Esophagus squamous epithelium (tissue), 5 donors: ENCODE results near the gene HSPB1. TPM values are rescaled to one million over a fixed set of nuclear protein-coding genes. Genes with fewer than 3 reads are reported as not detected.
"Not testable (repeated sequence)": the region's sequence is repeated elsewhere in the genome, so short reads cannot be mapped to it uniquely, and the experiment has no call there.

ENCODE experiments used
- DNase-seq: peaks from one replicate; lab custom pipeline; 2025; lab: John Stamatoyannopoulos, UW
- H3K27ac ChIP-seq, 4 donors: fragments of 200-600 bp; sonication (generic); one replicate each; pipeline ENCODE4 v1.5.1; 2016 to 2019; ENCODE audit warnings: mild to moderate bottlenecking in 1 of 4
- H3K27me3 ChIP-seq, 4 donors: fragments of 200-600 bp; sonication (generic); 1 replicate in 3 of 4; 2 replicates in 1 of 4; pipeline versions ENCODE4 v1.5.1 to v1.6.0; 2017 to 2021; ENCODE audit warnings: antibody characterized with exemption in 1 of 4
- H3K36me3 ChIP-seq, 3 donors: fragments of 200-600 bp; sonication (generic); one replicate each; pipeline ENCODE4 v1.5.1; 2016 to 2019
- H3K4me1 ChIP-seq, 3 donors: fragments of 200-600 bp; sonication (generic); one replicate each; pipeline ENCODE4 v1.5.1; 2017 to 2019
- H3K4me3 ChIP-seq, 4 donors: fragments of 200-600 bp; sonication (generic); 1 replicate in 3 of 4; 2 replicates in 1 of 4; pipeline ENCODE4 v1.5.1; 2016 to 2019; ENCODE audit warnings: mild to moderate bottlenecking in 2 of 4, moderate library complexity in 1 of 4
- H3K9me3 ChIP-seq, 3 donors: fragments of 200-600 bp; sonication (generic); one replicate each; pipeline ENCODE4 v1.5.1; 2016 to 2019
- POLR2A ChIP-seq, 4 donors: fragments of 450-650 bp; IDR thresholded peaks; one replicate each; pipeline ENCODE4 v1.6.1; 2017; ENCODE audit warnings: antibody characterized with exemption in 4 of 4, mild to moderate bottlenecking in 4 of 4, moderate library complexity in 3 of 4
- WGBS, 2 donors: methylation state at CpG; one replicate each; pipeline ENCODE4 v1.1.5; 2018; 5-methylcytosine and 5-hydroxymethylcytosine counted together
- intact Hi-C: fragments of 100-400 bp; cut with DNase I; formaldehyde crosslinking; loops from one replicate; pipeline ENCODE4 v1.15.0; 2022
- total RNA-seq, 4 donors: library from RNA; depleted of rRNA; stranded (reverse); fragments of >200 nt; gene quantifications; one replicate each; pipeline ENCODE4 v1.1.0, GENCODE V29; 2016
- TF ChIP-seq, protein P1 (sequence below), 6 experiments: fragments of 450-650 bp in 4 of 6; fragments of 200-600 bp in 2 of 6; sonication (generic) in 2 of 6; IDR thresholded peaks; one replicate each; pipeline ENCODE4 v1.5.1; 2016 to 2019; ENCODE audit warnings: antibody characterized with exemption in 6 of 6, mild to moderate bottlenecking in 4 of 6, moderate library complexity in 4 of 6
- donor health status: DM: yes; HTN: yes; CAD: no.

The HSPB1 gene
- total RNA-seq, 4 donors from 2014 or later = 2,415 to 6,888 (median 3,249) TPM

DNA sequence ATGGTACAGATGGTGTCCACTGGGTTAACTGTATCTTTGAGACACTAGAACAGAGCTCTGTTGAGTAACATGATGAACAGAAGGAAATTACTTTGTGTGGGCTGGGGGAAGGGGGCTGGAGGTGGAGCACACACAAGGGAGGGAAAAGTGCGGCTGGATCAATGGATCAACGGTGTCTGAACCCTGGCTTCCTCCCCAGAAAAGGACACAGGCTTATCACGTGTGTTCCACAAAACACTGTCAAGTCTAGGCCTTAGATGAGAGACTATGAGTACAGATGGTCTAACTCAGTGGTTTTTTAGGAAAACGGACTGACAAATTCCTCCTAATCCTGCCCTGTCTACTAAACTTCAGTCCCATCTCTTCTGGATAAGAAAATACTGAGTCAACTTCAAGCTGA lies 27.8 kb downstream of the HSPB1 start:
- WGBS, 2 donors = 51 to 70% methylated on average over 4 of the region's 4 CpGs
- DNase-seq = no peak
- H3K36me3 ChIP-seq = peaks cover 10 to 75% (median 19%) of the 10 kb centered on the region in 3 donors
- H3K9me3 ChIP-seq = no peaks in the 10 kb centered on the region
- H3K27me3 ChIP-seq = no peaks in the 10 kb centered on the region
- no peak for TF ChIP-seq POLR2A (IDR thresholded peaks at IDR 0.05)
- TF ChIP-seq, protein P1, sequence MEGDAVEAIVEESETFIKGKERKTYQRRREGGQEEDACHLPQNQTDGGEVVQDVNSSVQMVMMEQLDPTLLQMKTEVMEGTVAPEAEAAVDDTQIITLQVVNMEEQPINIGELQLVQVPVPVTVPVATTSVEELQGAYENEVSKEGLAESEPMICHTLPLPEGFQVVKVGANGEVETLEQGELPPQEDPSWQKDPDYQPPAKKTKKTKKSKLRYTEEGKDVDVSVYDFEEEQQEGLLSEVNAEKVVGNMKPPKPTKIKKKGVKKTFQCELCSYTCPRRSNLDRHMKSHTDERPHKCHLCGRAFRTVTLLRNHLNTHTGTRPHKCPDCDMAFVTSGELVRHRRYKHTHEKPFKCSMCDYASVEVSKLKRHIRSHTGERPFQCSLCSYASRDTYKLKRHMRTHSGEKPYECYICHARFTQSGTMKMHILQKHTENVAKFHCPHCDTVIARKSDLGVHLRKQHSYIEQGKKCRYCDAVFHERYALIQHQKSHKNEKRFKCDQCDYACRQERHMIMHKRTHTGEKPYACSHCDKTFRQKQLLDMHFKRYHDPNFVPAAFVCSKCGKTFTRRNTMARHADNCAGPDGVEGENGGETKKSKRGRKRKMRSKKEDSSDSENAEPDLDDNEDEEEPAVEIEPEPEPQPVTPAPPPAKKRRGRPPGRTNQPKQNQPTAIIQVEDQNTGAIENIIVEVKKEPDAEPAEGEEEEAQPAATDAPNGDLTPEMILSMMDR (IDR thresholded peaks at IDR 0.05) = no peak
- no peak overlapping the region for H3K27ac ChIP-seq
- no peak overlapping the region for H3K4me3 ChIP-seq
- intact Hi-C loops = no loop called here
- H3K4me1 ChIP-seq = peaks cover 0 to 66% (median 0%) of the 10 kb centered on the region in 3 donors

DNA sequence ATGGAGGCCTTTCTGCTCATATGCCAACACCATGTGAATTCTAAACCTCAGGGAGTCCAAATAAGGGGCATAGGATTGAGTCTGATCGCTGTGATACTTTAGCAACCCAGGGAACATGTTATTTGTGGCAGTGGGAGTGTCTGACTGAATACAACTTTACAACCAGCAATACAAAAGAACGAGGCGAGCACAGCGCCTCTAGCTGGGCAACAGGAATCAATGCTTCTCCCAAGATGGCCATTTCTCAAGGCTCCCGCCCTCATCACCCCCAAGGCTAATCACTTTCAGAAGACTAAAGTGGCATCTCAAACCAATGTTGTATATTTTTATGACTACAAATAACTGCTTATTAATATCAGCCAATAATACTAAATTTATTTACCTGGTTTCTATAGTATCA lies 28.2 kb downstream of the HSPB1 start:
- peaks cover 0 to 67% (median 0%) of the 10 kb centered on the region in 3 donors for H3K4me1 ChIP-seq

DNA sequence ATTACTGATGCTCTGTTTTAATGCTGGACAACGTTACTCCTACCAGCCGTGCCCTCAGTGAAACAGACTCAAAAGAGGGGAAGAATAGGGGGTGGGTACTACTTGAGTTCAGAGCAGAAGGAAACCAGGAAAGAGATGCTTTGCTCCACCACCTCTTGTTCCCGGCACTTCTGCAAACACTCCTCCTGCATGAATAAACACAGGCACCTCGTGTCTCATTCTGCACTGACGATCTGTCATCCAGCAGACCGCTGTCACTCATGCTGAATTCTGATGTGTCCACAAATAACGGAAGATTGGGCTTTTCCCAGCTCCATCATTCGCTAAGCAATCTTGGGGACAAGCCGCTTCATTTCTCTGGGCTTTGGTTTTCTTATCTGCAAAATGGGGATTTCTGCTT lies 29.6 kb downstream of the HSPB1 start:
- 51 to 69% methylated on average over 9 of the region's 9 CpGs for WGBS, 2 donors
- Histone ChIP-seq H3K36me3 (peaks cover 9 to 67% (median 10%) of the 10 kb centered on the region in 3 donors), H3K27ac (no peak overlapping the region), H3K4me1 (peaks cover 0 to 66% (median 0%) of the 10 kb centered on the region in 3 donors), H3K4me3 (no peak overlapping the region), H3K9me3 (no peaks in the 10 kb centered on the region), H3K27me3 (no peaks in the 10 kb centered on the region)
- DNase-seq = no peak
- intact Hi-C loops = no loop called here
- TF ChIP-seq, protein P1 (IDR thresholded peaks at IDR 0.05) = no peak
- TF ChIP-seq POLR2A (IDR thresholded peaks at IDR 0.05) = no peak

More for the DNA sequence above, 28.2 kb downstream of the HSPB1 start:
- intact Hi-C loops = no loop called here
- WGBS, 2 donors = 72 to 86% methylated on average over 5 of the region's 5 CpGs
- no peak for DNase-seq
- H3K27me3 ChIP-seq = no peaks in the 10 kb centered on the region
- H3K9me3 ChIP-seq = no peaks in the 10 kb centered on the region
- peaks cover 9 to 75% (median 15%) of the 10 kb centered on the region in 3 donors for H3K36me3 ChIP-seq
- H3K4me3 ChIP-seq = no peak overlapping the region
- H3K27ac ChIP-seq = no peak overlapping the region
- TF ChIP-seq, protein P1 (IDR thresholded peaks at IDR 0.05) = no peak
- no peak for TF ChIP-seq POLR2A (IDR thresholded peaks at IDR 0.05)

DNA sequence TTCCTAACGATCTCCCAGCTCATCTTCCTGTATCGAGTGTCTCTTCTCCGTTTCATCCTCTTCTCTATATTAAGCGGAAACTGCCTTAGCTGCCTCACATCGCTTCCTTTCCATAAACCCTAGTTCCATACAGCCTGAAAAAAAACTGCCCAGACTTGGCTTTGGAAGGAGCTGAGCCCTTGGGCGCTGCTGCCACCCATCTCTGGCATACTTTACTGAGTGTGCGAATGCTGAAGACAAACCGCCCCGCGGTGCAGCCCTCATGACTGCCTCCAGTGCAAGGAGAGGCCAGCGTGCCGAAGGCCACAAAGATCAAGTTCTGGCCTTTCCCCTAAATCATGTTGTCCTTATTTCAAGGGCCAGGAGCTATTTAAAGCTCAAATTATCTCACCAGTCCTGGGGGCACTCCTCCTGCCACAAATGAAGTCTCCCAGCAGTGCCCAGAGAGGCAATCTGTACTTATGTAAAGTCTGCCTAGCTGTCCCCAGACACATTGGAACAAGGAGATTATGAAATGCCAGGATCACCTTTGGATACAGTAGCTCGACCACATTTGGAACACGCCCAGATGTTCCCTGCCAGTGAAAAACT lies 31.1 kb downstream of the HSPB1 start:
- 62 to 68% methylated on average over 14 of the region's 14 CpGs for WGBS, 2 donors
- DNase-seq = no peak
- Histone ChIP-seq H3K27me3 (no peaks in the 10 kb centered on the region), H3K9me3 (no peaks in the 10 kb centered on the region), H3K4me3 (no peak overlapping the region), H3K4me1 (peaks cover 0 to 62% (median 3%) of the 10 kb centered on the region in 3 donors), H3K27ac (peak overlapping the region in 3 of 4 donors; percentile 2 to 36 (median 36)), H3K36me3 (peaks cover 9 to 62% (median 10%) of the 10 kb centered on the region in 3 donors)
- TF ChIP-seq POLR2A (IDR thresholded peaks at IDR 0.05) = no peak
- TF ChIP-seq, protein P1 (IDR thresholded peaks at IDR 0.05) = no peak
- intact Hi-C loops = no loop called here

DNA sequence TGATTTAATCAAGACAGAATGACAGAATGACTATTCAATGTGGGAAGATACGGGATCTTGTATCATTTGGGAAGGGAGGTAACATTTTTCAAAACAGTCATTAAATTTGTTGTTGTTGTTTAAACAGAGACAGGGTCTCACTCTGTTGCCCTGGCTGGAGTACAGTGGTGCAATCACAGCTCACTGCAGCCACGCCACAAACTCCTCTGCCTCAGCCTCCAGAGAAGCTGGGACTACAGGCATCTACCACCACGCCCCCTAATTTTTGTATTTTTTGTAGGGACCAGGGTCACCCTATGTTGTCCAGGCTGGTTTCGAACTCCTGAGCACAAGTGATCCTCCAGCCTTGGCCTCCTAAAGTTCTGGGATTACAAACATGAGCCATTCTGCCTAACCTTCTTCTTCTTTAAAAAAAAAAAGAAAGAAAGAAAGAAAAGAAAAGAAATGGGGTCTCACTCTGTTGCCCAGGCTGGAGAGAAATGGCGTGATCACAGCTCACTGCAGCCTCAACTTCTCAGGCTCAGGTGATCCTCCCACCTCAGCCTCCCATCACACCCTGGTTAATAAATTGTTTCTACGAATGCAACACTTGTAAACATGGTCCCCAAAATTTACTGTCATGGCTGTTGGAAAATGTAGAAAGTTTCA lies 32.0 kb downstream of the HSPB1 start:
- H3K4me3 ChIP-seq = no peak overlapping the region
- H3K4me1 ChIP-seq = peaks cover 0 to 70% (median 9%) of the 10 kb centered on the region in 3 donors
- H3K9me3 ChIP-seq = no peaks in the 10 kb centered on the region
- 82 to 88% methylated on average over 6 of the region's 6 CpGs for WGBS, 2 donors
- H3K36me3 ChIP-seq = peaks cover 3 to 58% (median 6%) of the 10 kb centered on the region in 3 donors
- H3K27me3 ChIP-seq = no peaks in the 10 kb centered on the region
- DNase-seq = no peak
- H3K27ac ChIP-seq = no peak overlapping the region
- intact Hi-C loops = no loop called here
- TF ChIP-seq POLR2A (IDR thresholded peaks at IDR 0.05) = no peak
- TF ChIP-seq, protein P1 (IDR thresholded peaks at IDR 0.05) = no peak

DNA sequence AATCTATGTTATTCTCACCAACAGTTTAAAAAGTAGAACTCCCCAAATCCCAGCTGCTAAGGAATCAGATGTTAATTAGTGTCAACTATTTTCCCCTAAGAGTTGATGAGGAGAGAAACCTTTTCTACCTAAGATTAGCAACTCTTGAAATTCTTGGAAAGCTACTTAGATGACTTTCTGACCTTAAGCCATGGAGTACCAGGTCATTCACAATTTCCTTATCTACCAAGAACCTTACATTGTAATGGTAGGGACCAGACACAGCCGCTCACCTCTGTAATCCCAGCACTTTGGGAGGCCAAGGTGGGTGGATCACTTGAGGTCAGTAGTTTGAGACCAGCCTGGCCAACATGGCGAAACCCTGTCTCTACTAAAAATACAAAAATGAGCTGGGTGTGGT lies 32.9 kb downstream of the HSPB1 start:
- DNase-seq, H3K9me3 ChIP-seq, H3K27ac ChIP-seq, intact Hi-C loops, H3K4me3 ChIP-seq, H3K27me3 ChIP-seq: not testable (repeated sequence)
- Histone ChIP-seq H3K36me3 (peaks cover 0 to 57% (median 0%) of the 10 kb centered on the region in 3 donors), H3K4me1 (peaks cover under 1 to 80% (median 12%) of the 10 kb centered on the region in 3 donors)
- WGBS, 2 donors = 88 to 94% methylated on average over 2 of the region's 2 CpGs
